ENCODE results near the gene ARAP2. TPM values are rescaled to one million over a fixed set of nuclear protein-coding genes. Genes with fewer than 3 reads are reported as not detected.

ARAP2 gene
- total and polyA plus RNA-seq, 2 donors (not counting 3 experiments of a cell fraction or from before 2014, with no cell fraction given): not detected

GRCh38 chr4:36264207-36264826, 20.0 kb upstream of the ARAP2 start:
- BruUV-seq (replicated peaks): no TSS peak

More at GRCh38 chr4:36264207-36264826, 20.0 kb upstream of the ARAP2 start:
- no peaks in the 10 kb centered on the region for H3K4me1 ChIP-seq (ENCODE audit: control insufficient read depth, extremely low read depth, insufficient read depth, low read length)
- no peaks in the 10 kb centered on the region for H4K20me1 ChIP-seq (replicated peaks; ENCODE audit: control insufficient read depth, extremely low read depth, insufficient read depth, low read length)
- H2AFZ ChIP-seq (ENCODE audit: low read depth, low read length): no peak overlapping the region
- ChIA-PET CTCF (no interaction called here), POLR2A (no interaction called here)
- H3K9ac ChIP-seq (replicated peaks; ENCODE audit: extremely low read depth, insufficient read depth, low read length): no peak overlapping the region
- DNase-seq (ENCODE audit: low read depth, low spot score) (no peak), FAIRE-seq (no peak)
- no peaks in the 10 kb centered on the region for H3K9me1 ChIP-seq (replicated peaks; ENCODE audit: control insufficient read depth, extremely low read depth, insufficient read depth, low read length)
- no peak overlapping the region for H3K27ac ChIP-seq (ENCODE audit: insufficient read depth, low read depth, low read length)
- no peak overlapping the region for H3K4me2 ChIP-seq (ENCODE audit: insufficient read depth, low read length)
- H3K36me3 ChIP-seq (ENCODE audit: control insufficient read depth in 2 of 2, extremely low read depth in 1 of 2, insufficient read depth in 2 of 2, low read length in 2 of 2): no peaks in the 10 kb centered on the region
- no peaks in the 10 kb centered on the region for H3K9me3 ChIP-seq (replicated peaks; ENCODE audit: control insufficient read depth, insufficient read depth, low read length)
- H3K4me3 ChIP-seq (replicated peaks in 1 of 3; ENCODE audit: insufficient read depth in 1 of 3, low read depth in 1 of 3, low read length in 3 of 3): no peak overlapping the region
- dilution Hi-C loops (cut with MboI; ENCODE audit: extremely low pct_ligation_motif_present, low sequenced_read_pairs) (no loop called here), intact Hi-C loops (cut with micrococcal nuclease) (no loop called here)
- TF ChIP-seq FOS (IDR thresholded peaks at IDR 0.05; ENCODE audit: borderline replicate concordance, insufficient read depth, low read length) (no peak), MYC (IDR thresholded peaks at IDR 0.05; ENCODE audit: low read depth, low read length) (no peak), CTCF (IDR thresholded peaks at IDR 0.05; ENCODE audit: extremely low read depth in 1 of 2, insufficient read depth in 1 of 2, low read depth in 1 of 2, low read length in 2 of 2) (no peak), MAX (IDR thresholded peaks at IDR 0.05; ENCODE audit: insufficient read depth, insufficient read length) (no peak), EZH2 (IDR thresholded peaks at IDR 0.05; ENCODE audit: borderline replicate concordance, low read depth, low read length, severe bottlenecking) (no peak), GATA2 (IDR thresholded peaks at IDR 0.05; ENCODE audit: insufficient read depth, insufficient read length, low read depth, low read length) (no peak), POLR2AphosphoS5 (IDR thresholded peaks at IDR 0.05; ENCODE audit: insufficient read depth, low read depth, low read length) (no peak), JUN (IDR thresholded peaks at IDR 0.05; ENCODE audit: borderline replicate concordance, insufficient read depth, insufficient read length, low read depth) (no peak), POLR2A (IDR thresholded peaks at IDR 0.05; ENCODE audit: low read depth, low read length) (no peak)
- no peaks in the 10 kb centered on the region for H3K27me3 ChIP-seq (ENCODE audit: control insufficient read depth in 2 of 2, insufficient read depth in 2 of 2, low read length in 2 of 2)
- no peaks in the 10 kb centered on the region for H3K79me2 ChIP-seq (ENCODE audit: control insufficient read depth, insufficient read depth, low read length)

Data from endothelial cell of umbilical vein (primary cell).